ENCODE data around the gene ADORA1.

The ADORA1 gene

GRCh38 chr1:203196371-203196770 lies 68.8 kb downstream of the ADORA1 start:
- DNase-seq = no peak

GRCh38 chr1:203197625-203198024 lies 70.1 kb downstream of the ADORA1 start:
- DNase-seq = no peak

- DNase-seq = no peak
Observed at GRCh38 chr1:203199002-203199401, 71.5 kb downstream of the ADORA1 start.

GRCh38 chr1:203199481-203199815 lies 71.9 kb downstream of the ADORA1 start:
- DNase-seq = no peak

- peak; percentile 67 to 89 for DNase-seq
Observed at GRCh38 chr1:203199816-203200571, 72.5 kb downstream of the ADORA1 start.

GRCh38 chr1:203200916-203201315 lies 73.4 kb downstream of the ADORA1 start:
- DNase-seq = no peak

GRCh38 chr1:203201516-203202205 lies 74.1 kb downstream of the ADORA1 start:
- DNase-seq = no peak

GRCh38 chr1:203202431-203203245 lies 75.1 kb downstream of the ADORA1 start:
- DNase-seq = peak; percentile 78 to 85

- DNase-seq = no peak
Observed at GRCh38 chr1:203204756-203205155, 77.2 kb downstream of the ADORA1 start.

GRCh38 chr1:203206129-203206687 lies 78.7 kb downstream of the ADORA1 start:
- no peak for DNase-seq

GRCh38 chr1:203207751-203208150 lies 80.2 kb downstream of the ADORA1 start:
- DNase-seq = no peak

- DNase-seq = no peak
Observed at GRCh38 chr1:203208181-203208580, 80.7 kb downstream of the ADORA1 start.

GRCh38 chr1:203210350-203210749 lies 82.8 kb downstream of the ADORA1 start:
- no peak for DNase-seq

- DNase-seq = no peak
Observed at GRCh38 chr1:203210988-203211387, 83.5 kb downstream of the ADORA1 start.

GRCh38 chr1:203211812-203212211 lies 84.3 kb downstream of the ADORA1 start:
- DNase-seq = no peak

- DNase-seq = no peak
Observed at GRCh38 chr1:203213126-203213525, 85.6 kb downstream of the ADORA1 start.

- DNase-seq = peak; percentile 81 to 98
Observed at GRCh38 chr1:203214871-203215270, 87.3 kb downstream of the ADORA1 start.

GRCh38 chr1:203215573-203215972 lies 88.0 kb downstream of the ADORA1 start:
- no peak for DNase-seq

- peak; percentile 60 to 95 for DNase-seq
Observed at GRCh38 chr1:203216274-203217138, 89.0 kb downstream of the ADORA1 start.

All from inflammatory macrophage treated with lipopolysaccharide for 1 hour (primary cell).